Forelimb muscle (tissue), 1 donor: ENCODE data around the gene WDR75. TPM values are rescaled to one million over a fixed set of nuclear protein-coding genes. Genes with fewer than 3 reads are reported as not detected.

Experiments used
- DNase-seq: peaks from one replicate; pipeline ENCODE4 v3.0.0-alpha.2; 2013; ENCODE audit warnings: low read depth
- polyA plus RNA-seq: library from polyadenylated mRNA; unstranded; fragments of 120-200 nt; gene quantifications from one replicate; pipeline ENCODE4 v1.2.1, GENCODE V29; 2013; ENCODE audit not compliant: insufficient read length

The WDR75 gene
- polyA plus RNA-seq, 1 donor, result 34.1 TPM

DNA sequence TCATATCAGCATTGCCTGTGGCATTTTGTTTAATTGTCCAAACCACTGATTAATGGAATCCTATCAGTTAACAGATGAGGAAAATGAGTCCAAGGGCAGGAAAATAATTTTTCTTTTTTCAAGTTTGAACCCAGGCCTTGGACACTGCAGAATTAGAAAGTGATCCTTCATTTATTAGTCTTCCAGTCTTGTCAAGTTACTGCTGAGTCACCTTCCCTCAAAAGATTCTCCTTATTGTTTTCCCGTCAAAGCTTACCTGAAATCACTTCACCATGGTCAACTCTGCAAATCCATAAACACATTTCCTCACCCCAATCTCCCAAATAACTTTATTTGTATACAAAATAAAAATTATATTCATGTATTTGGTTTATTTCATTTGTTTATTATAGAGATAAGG is 57.9 kb downstream of the WDR75 start:
- DNase-seq, result no peak

DNA sequence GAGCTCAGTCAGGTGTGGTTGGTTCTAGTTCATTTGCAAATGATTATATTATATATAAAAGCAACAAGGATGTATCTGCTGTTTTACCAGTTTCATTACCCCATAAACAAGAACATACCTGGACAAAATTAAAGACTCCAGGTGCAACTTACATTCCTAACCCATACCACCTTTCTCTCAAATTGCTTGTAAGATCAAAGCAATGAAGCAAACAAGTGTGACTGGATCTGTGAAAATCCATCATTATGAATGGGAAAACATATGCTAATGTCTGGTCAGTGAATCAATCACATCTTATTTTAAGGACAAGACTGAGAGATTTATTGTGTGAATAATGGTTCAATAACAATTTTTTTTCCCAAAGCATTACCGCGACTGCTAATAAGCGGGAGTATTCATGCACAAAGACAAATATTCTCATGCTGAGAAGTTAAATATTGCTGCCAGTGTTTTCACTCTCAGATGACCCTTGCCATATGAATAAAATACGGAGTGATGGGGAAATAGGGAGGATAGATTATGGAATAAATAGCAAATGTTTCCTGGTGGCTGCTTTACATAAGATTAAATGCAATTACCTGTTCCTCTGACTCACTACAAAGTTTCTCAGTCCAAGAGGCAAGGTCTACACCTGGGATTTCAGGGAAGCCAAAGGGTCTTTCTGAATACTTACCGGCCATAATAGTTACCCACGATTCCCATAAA is 59.3 kb downstream of the WDR75 start:
- no peak for DNase-seq

DNA sequence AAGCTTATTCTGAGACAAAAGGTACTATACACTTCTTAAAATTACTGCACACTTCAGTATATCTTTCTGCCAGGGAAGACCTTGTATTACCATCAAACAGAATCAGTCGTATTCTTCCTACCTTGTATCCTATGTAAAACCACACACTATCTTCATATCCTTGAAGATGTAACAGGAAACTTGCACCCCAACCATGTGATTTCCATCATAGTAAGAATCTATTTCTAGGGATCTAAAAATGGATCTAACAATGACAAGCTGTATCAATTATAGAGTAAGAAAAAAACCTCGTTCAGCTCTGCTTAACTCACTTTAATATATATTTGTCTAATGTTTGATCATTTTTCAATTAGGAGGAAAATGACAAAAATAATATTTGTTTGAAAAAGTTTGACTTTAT is 60.2 kb downstream of the WDR75 start:
- no peak for DNase-seq

DNA sequence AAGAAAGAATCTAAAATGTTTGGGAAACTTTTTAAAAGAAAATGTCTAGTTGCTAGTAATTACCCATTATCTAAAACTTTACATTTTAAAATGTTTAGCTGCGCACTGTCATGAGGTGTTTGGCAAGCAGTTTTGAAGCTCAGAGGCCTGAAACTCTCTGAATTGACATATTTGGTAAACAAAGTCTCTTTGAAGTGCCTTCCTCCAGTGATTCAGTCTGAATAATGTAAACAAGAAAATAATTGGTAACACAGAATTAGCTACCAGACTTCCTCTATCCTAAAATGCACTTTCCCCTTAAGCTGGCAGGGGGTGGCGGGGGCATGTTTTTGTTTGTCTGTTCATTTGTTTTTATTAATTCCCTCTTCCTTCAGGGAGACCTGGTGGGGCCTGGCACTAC is 61.4 kb downstream of the WDR75 start:
- no peak for DNase-seq

DNA sequence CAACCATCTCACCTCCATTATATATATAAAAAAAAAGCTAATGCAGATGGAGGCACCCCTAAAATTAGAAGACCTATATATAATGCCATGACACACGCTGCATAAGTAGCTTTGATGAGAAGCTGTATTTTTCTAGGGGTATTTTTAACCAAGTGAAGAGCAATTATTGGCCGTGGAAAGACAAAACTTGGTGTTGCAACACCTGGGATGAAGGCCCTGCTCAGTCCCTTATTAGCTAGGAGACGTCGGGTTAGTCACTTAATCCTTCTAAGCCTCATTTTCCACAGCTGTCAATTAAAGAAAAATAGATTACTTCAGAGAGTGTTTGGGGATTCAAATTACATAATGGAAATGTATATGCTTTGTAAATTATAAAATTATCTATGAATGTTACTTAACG is 63.0 kb downstream of the WDR75 start:
- DNase-seq, result no peak

DNA sequence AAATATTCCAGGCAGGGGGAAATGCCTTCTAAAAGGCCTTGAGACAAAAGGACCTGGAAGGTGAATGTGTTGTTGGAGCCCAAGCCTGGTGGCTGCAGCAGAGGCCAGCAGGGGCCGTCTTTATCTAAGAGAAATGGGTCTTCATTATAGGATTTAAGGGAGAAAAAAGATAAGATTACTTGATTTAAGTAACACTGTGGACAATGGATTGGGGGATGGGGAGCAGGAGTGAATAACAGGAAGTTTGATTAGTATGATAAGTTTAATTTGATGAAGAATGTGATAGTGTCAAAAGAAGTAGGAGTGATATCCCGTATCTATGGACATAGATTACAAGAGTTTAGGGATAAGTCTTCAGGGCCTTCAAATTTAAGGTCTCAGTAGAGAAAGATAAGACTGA is 64.2 kb downstream of the WDR75 start:
- no peak for DNase-seq

DNA sequence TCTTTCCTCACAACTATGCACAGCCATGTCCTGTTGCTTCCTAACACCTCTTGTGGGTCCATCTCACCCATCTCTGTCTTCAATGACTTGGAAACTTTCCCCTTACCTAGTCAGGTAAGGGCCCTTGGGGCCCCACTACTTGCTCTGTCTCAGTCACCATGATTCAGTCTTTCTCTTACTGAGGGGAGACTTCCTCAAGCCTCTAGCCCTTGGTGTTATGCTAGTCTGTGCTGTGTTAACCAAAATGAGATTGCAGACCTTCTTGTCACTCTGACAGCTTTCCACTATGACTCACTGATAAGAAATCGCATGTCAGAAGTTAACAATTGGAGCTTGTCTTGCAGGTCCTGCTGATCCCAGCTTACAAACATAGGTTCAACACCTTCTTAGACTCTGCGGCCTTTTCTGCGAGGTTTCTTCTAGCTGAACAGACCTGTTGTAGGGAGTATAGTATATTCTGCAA is 65.3 kb downstream of the WDR75 start:
- no peak for DNase-seq

DNA sequence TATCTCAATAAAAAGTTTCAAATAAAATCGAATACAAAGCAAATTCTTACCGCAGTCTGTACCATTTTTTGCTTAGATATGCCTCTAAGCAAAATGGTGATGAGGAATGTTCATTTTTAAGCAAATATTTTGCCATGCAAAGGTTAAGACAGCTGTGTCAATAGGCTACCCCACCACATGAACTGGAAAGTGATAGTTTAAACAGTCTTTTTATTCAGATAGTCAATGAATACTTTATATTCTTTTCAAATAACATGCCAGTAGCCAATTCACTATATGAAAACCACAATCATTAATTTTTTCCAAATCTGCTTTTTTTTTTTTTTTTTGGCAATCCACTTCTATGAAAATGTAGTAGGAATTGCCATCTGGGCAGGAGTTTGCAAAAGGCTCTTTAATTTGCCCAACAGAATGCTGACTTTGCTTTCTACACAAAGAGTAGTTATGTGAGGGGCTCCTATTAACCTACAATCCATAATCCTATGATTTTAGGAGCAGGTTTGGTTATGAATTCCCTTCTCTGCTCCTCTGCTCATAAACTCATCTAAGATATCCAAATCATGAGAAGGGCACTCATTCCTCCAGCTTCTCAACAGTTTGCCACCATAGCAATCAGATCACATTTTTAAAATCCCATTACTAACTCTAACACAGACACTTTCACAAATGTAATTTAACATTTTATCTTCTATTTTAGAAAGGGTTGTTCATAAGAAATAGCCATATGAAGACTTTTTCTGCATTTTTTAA is 70.1 kb downstream of the WDR75 start:
- DNase-seq, result no peak

DNA sequence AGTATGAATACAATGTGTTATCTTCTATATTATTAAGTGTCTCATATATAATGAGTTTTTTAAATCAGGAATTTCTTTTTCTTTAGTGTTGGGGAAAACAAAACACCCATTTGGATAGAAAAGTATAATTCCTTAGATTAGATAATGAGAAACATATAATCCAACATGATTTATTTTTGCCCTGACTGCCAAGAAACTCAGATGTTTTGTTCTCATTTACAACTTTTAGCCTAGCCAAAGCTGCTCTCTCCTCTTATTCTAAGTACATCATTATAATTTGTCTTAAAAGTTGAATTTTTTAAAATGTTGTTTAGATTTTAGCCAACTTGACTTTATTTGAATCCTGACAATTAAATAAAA is 70.7 kb downstream of the WDR75 start:
- DNase-seq, result no peak

DNA sequence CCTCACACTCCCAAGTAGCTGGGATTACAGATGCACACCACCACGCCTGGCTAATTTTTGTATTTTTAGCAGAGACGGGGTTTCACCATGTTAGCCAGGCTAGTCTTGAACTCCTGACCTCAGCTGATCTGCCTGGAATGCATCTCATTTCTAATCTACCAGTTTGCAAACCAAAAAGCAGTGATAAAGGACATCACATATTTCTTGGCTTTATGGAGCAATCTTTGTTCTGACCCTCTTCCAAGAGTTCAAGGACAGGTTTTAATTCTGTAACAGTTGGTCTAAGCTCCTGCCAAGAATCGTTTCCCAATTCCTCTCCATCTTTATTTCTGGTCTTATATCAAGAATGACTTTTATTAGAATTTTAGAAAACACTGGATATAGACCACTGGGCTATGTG is 71.6 kb downstream of the WDR75 start:
- DNase-seq, result no peak

DNA sequence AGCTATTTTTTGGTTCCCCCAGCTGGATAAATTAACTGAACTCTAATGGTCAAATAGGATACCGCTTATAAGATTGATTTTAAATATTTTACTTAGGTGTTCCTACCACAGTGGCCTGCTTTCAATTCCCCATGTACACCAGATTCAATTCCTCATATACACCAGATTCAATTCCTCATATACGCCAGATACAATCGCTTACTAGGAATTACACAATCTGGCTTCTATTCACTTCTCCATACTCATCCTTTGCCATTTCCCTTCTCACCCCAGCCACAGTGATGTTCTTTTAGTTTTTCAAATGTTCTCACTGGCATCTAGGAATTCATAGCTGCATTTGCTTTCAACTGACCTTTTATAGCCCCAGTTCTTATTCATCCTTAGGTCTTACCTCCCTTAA is 72.8 kb downstream of the WDR75 start:
- no peak for DNase-seq

DNA sequence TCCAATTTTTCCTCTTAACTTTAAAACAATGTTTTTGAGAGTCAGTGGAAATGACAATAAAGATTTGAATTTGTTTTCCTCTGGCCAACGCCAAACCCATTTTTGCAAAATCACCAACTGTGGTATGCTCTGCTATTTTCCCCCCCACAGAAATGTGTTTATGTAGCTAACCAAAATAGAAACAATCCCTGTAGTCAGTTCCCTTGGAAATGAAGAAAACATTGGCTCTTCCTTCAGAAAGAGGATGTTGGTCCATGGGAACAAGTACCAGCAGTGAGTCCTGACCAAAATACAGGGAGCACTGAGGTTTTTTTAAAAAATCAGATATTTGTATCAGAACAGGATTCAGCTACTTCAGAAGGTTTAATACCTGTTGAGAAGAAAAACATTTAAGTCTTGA is 74.0 kb downstream of the WDR75 start:
- no peak for DNase-seq

DNA sequence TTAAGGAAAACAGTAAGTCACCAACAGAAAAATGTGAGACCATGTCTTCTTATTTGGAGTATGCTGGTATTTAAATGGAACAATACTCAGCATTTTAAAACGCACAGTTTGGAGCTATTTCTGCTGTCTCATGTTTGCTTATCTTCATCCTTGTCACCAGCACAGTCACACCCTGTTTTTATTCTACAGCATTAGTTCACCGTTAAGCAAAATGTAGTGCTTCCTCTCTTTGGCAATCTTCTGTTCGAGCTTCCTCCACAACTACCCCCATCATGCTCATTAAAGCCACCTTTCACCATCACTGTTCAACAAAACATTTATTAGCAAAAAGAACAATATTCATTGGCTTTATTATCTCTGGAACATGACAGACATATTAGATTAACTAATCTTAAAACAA is 75.3 kb downstream of the WDR75 start:
- no peak for DNase-seq

DNA sequence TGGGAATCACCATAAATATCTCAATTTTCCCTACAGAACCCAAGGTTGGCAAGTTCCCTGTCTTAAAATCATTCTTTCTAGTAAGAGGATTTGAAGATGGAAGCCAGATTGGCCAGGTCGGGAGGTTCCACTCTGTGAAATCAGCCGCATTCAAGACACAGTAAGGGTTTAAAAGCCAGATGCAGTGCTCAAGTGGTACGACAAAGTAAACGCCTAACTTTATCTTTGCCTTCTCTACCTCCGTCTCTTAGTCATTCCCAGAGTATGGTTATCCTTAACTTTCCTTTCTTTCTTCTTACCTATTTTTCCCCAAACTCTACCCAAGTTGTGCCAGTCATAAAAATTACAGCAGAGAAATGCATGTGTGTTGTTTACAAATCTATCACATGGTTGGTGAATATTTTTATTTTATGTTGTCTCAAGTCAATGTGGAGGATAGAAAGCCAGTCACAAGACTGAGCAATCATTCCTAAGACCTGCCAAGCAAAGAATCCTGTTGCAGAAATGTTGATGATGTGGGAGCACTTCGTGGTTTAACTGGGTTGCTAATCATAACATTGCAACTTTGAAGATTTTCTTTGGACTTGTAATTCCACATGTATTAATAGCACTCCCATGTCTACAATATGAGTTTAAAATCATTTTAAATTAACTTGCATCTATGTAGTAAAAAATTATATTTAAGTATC is 76.7 kb downstream of the WDR75 start:
- DNase-seq, result no peak

DNA sequence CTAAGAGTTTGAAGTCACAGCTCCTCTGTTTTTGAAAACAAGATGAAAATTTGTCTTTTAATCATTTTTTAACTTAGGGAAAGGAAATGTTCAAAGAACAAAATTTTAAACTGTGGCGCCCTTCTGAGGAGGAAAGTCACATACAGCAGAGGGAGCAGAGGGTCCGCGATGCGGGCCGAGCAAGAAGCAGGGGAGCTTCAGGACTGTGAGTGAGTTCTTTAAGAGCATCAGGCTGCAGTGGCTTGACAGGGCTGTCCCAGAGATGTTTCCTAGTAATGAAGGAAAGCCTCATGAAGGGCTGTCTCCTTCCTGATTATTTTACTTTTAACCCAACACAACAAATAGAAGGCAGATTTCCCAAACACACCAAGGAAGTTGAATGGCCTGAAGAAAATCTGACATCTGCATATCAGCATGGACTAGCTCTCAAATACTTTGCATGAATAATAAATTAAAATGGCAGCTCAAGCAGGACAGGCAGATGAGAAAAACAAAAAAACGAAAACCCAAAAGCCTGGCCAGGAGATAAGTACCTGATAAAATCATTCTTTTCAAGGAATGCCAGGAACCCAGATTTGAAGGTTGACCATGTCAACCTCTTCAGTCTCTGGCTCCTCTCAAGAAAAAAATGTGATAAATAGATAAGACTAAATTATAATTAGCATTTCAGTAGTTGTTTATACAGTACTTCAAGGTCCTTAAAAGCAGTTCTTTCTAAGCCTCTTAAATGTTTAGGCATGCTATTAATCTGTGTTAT is 78.5 kb downstream of the WDR75 start:
- no peak for DNase-seq

DNA sequence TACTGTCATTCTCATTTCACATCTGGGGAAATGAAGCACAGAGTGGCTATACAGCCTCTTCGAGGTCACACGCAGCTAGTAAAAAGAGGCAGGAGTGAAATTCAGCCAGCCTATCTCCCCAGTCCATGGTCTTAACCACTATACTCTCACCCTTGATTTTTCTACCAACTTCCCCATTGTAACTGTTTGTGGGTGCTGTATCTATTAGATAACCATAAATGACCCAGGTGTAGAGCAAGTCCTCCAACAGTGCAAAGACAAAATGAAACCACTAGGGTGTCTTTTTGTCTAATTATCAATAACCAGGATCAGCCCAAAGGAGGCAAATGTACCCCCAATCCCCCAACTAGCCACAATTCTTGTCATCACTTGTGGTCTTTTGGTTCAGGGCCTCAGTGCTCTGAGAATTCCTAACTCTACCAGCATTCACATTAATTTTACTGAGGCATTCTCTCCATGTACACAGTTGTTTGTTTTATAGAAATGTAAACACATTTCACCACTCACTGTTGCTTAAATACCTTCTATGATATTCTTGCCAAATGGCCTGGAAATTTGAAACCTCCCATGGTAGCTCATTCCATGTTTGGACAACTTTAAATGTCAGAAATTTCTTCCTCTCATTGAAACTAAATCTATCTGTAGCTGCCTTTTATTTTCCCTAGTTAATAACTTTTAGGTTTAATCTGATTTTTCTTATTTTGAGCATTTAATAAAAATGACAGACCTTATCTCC is 80.6 kb downstream of the WDR75 start:
- no peak for DNase-seq

DNA sequence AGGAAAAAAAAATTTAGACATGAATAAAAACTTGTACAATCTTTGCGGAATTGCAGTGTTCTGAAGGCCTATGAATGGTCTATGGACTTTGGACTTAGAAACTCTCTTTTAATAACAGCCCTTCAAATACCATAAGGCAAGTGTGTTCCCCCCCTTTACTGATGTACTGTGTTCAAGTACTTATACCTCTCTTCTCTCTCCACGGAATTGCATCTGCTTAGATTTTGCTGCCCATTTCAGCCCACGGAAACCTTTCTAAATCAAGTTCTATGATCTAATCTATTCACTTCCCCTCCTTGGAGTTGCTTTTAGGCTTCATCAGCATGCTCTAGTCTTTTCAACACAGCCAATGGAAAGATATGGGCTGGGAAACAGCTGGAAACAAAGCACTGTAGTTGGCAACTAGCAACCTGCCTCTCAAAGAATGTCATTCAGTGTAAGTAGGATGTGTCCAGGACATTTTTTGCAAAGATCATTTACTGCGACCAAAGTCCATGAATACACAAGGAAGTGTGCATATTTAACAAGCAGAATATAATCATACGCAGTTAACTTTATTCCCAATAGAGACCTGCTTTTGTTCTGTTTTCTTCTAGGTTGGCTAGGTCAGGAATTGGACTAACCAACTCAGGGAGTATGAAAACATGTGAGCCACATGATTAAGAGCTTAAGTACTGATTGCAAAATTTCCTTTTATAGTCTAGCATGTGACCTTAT is 81.3 kb downstream of the WDR75 start:
- no peak for DNase-seq

DNA sequence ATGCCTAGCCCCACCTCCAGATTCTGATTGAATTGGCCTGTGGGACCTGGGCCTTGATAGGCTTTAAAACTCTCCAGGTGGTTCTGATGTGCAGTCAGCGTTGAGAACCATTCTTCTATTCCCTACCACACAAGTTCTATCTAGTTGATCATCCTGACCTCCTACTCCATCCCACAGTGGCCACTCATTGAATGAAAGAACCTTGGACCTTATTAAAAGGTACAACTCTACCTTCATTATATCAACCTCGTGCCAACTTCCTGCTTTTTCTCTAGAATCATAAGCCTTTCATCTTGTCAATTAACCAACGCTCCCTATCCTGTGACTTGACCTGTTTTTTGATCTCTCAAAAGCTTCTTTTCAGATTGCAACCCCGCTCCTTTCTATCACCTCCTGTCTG is 83.5 kb downstream of the WDR75 start:
- no peak for DNase-seq
